ENCODE results near the gene VPS13D.

- TF ChIP-seq POLR2A (IDR thresholded peaks at IDR 0.05): no peak
- no peak for TF ChIP-seq CTCF (IDR thresholded peaks at IDR 0.05 in 8 of 11, conservative IDR thresholded peaks at IDR 0.05 in 3 of 11)
Observed at GRCh38 chr1:12435639-12436344, 206.0 kb downstream of the VPS13D start.
